Stimulated activated CD4-positive, alpha-beta T cell treated with anti-CD3 and anti-CD28 coated beads, Interleukin-1b, Interleukin-23, amount 100 ng/mL, for 48 hours (primary cell): ENCODE data around the gene TIMM50.

Experiments used
- DNase-seq: peaks from one replicate; pipeline ENCODE4 v3.0.0-alpha.2; 2020

TIMM50 gene

DNA sequence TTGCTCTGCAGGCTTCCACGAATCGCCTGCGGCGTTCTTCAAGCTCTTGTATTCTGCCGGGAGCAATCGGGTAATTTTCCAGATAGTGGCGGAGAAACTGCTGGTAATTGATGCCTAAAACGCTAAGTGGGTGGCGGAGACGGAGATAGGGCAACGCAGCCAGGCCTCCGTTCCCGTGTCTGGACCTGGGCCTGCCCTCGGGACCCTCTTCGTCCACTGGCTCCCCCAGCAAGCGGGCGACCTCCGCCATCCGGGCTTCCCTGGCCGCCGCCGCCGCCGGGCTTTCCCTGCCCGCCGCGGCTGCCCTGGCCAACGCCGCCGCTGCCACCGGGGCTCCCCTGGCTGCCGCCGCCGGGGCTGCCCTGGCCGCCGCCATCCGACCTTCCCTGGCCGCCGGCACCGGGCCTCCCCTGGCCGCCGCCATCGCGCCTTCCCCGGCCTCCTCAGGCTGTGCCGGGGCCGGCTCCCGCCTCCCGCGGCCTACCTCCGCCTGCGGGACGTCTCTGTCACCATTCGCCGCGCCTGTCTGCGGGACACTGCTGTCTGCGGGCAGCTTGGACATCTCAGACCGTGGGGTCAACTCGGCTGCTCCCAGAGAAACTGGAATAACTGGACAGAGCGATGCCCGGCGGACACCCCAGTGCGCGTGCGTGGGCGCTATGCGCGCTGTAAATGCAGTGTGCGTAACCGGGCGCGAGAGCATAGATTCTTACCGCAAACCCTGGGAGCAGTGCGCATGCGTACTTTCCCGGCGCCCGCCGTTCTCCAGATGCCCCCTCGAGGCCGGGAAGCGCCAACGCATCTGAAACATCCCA is 59.1 kb downstream of the TIMM50 start, which contains the start of gene EID2:
Gene EID2 (minus strand): TSS at position 644 of the 815 bp plus-strand sequence. CDS start 82 bp downstream, at position 562.
- peak; percentile 96 for DNase-seq

DNA sequence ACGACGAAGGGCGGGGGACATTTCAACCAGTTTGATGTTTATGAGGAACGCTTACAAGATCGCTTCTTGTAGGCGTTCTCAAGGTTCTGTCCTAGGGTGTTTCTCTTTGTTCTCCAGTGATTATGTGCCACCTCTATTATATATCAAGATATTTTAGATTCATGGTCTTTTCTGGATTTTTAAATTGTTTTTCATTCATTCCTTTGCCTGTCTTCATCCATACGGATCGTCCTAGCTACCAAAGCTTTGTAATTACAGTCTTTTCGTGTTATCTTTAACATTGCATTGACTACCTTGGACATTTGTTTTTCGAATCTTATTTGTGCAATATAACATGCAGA is 59.7 kb downstream of the TIMM50 start:
- no peak for DNase-seq
